ENCODE measurements around the gene HYLS1.

- TF ChIP-seq, protein P1, sequence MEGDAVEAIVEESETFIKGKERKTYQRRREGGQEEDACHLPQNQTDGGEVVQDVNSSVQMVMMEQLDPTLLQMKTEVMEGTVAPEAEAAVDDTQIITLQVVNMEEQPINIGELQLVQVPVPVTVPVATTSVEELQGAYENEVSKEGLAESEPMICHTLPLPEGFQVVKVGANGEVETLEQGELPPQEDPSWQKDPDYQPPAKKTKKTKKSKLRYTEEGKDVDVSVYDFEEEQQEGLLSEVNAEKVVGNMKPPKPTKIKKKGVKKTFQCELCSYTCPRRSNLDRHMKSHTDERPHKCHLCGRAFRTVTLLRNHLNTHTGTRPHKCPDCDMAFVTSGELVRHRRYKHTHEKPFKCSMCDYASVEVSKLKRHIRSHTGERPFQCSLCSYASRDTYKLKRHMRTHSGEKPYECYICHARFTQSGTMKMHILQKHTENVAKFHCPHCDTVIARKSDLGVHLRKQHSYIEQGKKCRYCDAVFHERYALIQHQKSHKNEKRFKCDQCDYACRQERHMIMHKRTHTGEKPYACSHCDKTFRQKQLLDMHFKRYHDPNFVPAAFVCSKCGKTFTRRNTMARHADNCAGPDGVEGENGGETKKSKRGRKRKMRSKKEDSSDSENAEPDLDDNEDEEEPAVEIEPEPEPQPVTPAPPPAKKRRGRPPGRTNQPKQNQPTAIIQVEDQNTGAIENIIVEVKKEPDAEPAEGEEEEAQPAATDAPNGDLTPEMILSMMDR (IDR thresholded peaks at IDR 0.05) = no peak
- no peak for TF ChIP-seq POLR2AphosphoS5 (IDR thresholded peaks at IDR 0.05)
Measured at GRCh38 chr11:125943661-125944349, 56.3 kb downstream of the HYLS1 start.
